Glutamatergic neuron (in vitro differentiated cells): Measurements from ENCODE around the gene LPIN1. TPM values are rescaled to one million over a fixed set of nuclear protein-coding genes. Genes with fewer than 3 reads are reported as not detected.

ENCODE experiments used
- DNase-seq: peaks from one replicate; pipeline ENCODE4 v3.0.0; 2022
- H3K27ac Mint-ChIP-seq: one replicate; pipeline ENCODE4 v1.8.0; 2020; ENCODE audit warnings: mild to moderate bottlenecking, mixed read lengths, inconsistent platforms; ENCODE audit not compliant: unreplicated experiment
- H3K27me3 Mint-ChIP-seq: one replicate; pipeline ENCODE4 v1.8.0; 2020; ENCODE audit warnings: mild to moderate bottlenecking, moderate library complexity, mixed read lengths, inconsistent platforms; ENCODE audit not compliant: unreplicated experiment
- H3K36me3 Mint-ChIP-seq: one replicate; pipeline ENCODE4 v1.8.0; 2020; ENCODE audit warnings: mild to moderate bottlenecking, mixed read lengths, inconsistent platforms; ENCODE audit not compliant: unreplicated experiment
- H3K4me1 Mint-ChIP-seq: one replicate; pipeline ENCODE4 v1.8.0; 2020; ENCODE audit warnings: mild to moderate bottlenecking, low read depth, mixed read lengths, inconsistent platforms; ENCODE audit not compliant: unreplicated experiment
- H3K4me3 Mint-ChIP-seq: one replicate; pipeline ENCODE4 v1.8.0; 2020; ENCODE audit warnings: mild to moderate bottlenecking, mixed read lengths, inconsistent platforms; ENCODE audit not compliant: unreplicated experiment
- H3K9me3 Mint-ChIP-seq: one replicate; pipeline ENCODE4 v1.8.0; 2020; ENCODE audit warnings: mild to moderate bottlenecking, moderate library complexity, mixed read lengths, inconsistent platforms; ENCODE audit not compliant: unreplicated experiment
- CTCF ChIP-seq: fragments of 200-600 bp; sonication (generic); IDR thresholded peaks from one replicate; pipeline ENCODE4 v1.5.0; 2021; ENCODE audit not compliant: partially characterized antibody, unreplicated experiment
- total RNA-seq: library from RNA; stranded (reverse); fragmentation: NEBNext Ultra II Directional; extraction: Animal tissue kit (Norgen Biotek cat#: 25700); gene quantifications from one replicate; pipeline ENCODE4 v1.2.1, GENCODE V29; 2021; ENCODE audit not compliant: unreplicated experiment

LPIN1 gene
- total RNA-seq, 1 donor from 2014 or later, result 142 TPM

GRCh38 chr2:11870064-11870463 lies 123.6 kb downstream of the LPIN1 start:
- DNase-seq, result no peak
- Mint-ChIP-seq H3K4me3 (no peak overlapping the region), H3K9me3 (no peaks in the 10 kb centered on the region), H3K27me3 (no peaks in the 10 kb centered on the region), H3K36me3 (no peaks in the 10 kb centered on the region), H3K4me1 (no peaks in the 10 kb centered on the region), H3K27ac (no peak overlapping the region)
- TF ChIP-seq CTCF, result no peak

DNA sequence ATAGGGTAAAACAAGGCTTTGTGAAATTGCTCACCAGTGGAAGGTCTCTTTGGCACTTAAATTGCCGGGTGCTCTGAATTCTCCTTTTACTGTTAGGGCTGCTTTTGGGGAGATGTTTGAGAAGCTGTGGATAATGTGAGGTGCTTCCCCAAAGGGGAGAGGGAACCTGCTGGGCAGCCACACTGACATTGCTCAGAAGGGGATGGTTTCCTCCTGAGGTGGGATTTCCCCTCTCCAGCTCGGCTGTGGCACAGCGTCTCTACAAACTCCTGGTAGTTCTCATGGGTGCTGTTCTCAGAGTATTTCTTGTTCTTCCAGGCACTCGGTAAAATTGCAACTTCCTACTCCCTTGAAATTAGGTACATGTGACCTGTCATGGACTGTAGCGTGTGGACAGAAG lies 124.2 kb downstream of the LPIN1 start:
- H3K27me3 Mint-ChIP-seq, result no peaks in the 10 kb centered on the region
- no peak for DNase-seq

GRCh38 chr2:11871421-11871820 lies 125.0 kb downstream of the LPIN1 start:
- Mint-ChIP-seq H3K4me3 (no peak overlapping the region), H3K27ac (no peak overlapping the region), H3K36me3 (no peaks in the 10 kb centered on the region), H3K4me1 (no peaks in the 10 kb centered on the region), H3K27me3 (no peaks in the 10 kb centered on the region), H3K9me3 (no peaks in the 10 kb centered on the region)
- no peak for DNase-seq
- no peak for TF ChIP-seq CTCF

More for the DNA sequence above, 124.2 kb downstream of the LPIN1 start:
- Mint-ChIP-seq H3K27ac (no peak overlapping the region), H3K4me3 (no peak overlapping the region), H3K4me1 (no peaks in the 10 kb centered on the region), H3K9me3 (no peaks in the 10 kb centered on the region), H3K36me3 (no peaks in the 10 kb centered on the region)
- TF ChIP-seq CTCF, result no peak

DNA sequence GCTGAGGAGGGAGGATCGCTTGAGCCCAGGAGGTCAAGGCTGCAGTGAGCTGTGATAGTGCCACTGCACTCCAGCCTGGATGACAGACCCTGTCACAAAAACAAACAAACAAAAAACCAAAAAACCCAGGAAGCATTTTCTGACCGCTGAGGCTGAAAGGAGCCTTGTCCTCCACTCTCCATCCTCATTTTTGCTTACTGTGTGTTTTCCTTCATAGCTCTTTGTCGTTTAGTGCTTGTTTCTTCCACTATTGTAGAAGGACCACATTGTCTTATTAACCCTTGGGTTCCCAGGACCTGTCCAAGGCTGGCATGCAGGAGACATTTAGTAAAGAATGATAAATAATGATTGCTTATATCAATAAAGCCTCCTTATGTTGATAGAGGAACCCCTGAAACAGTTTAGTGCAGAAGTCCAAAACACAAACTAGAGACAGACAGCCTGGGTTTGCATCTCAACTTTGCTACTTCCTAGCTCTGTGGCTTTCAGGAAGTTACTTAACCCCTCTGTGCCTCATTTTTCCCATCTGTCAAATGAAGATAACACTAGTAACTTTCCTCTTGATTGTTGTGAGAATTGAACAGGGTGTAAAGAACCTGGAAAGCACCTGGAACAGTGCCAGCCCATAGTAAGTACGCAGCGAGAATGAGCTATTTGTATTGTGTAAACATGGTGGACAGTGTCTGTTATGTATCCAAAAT lies 126.0 kb downstream of the LPIN1 start:
- no peaks in the 10 kb centered on the region for H3K4me1 Mint-ChIP-seq
- no peaks in the 10 kb centered on the region for H3K9me3 Mint-ChIP-seq
- H3K36me3 Mint-ChIP-seq, result no peaks in the 10 kb centered on the region
- H3K27me3 Mint-ChIP-seq, result no peaks in the 10 kb centered on the region
- H3K27ac Mint-ChIP-seq, result no peak overlapping the region
- H3K4me3 Mint-ChIP-seq, result no peak overlapping the region
- no peak for TF ChIP-seq CTCF
- no peak for DNase-seq

DNA sequence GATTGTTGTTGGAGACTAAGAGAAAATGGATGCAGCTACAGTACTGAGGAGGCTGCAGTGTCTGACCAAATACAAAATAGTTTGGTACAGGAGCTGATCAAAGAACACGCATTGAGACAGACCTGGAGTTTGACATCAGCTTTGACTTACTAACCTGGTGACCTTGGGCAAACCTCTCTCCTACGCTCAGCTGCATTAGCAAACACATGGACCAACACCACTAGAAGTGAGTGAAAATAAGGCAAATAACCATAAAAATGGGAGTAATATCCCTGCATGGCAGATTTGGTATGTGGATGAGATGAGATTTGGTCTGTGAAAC lies 126.5 kb downstream of the LPIN1 start:
- Mint-ChIP-seq H3K27me3 (no peaks in the 10 kb centered on the region), H3K36me3 (no peaks in the 10 kb centered on the region), H3K4me3 (no peak overlapping the region), H3K27ac (no peak overlapping the region), H3K4me1 (no peaks in the 10 kb centered on the region), H3K9me3 (no peaks in the 10 kb centered on the region)
- TF ChIP-seq CTCF, result no peak
- DNase-seq, result no peak
